ENCODE results near the gene PARN.

DNA sequence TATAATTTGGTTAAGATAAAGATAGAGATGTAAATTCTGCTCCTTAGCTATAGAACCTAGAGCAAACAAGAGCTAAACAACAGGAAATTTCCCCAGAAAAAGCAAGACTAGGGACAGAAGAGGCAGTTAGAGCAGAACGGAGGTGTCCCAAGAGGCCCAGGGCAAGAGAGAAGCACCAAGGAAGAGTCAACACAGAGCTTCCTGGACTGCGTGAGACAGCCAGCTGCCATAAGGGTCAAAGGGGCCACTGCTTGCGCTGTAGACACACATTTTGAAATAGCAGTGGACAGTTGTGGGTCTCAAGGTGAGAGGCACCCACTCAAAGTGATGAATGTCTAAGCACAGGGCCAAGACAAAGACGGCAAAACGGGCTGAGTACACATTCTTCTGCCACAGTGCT is 156.6 kb downstream of the PARN start:
- TF ChIP-seq, protein P1, sequence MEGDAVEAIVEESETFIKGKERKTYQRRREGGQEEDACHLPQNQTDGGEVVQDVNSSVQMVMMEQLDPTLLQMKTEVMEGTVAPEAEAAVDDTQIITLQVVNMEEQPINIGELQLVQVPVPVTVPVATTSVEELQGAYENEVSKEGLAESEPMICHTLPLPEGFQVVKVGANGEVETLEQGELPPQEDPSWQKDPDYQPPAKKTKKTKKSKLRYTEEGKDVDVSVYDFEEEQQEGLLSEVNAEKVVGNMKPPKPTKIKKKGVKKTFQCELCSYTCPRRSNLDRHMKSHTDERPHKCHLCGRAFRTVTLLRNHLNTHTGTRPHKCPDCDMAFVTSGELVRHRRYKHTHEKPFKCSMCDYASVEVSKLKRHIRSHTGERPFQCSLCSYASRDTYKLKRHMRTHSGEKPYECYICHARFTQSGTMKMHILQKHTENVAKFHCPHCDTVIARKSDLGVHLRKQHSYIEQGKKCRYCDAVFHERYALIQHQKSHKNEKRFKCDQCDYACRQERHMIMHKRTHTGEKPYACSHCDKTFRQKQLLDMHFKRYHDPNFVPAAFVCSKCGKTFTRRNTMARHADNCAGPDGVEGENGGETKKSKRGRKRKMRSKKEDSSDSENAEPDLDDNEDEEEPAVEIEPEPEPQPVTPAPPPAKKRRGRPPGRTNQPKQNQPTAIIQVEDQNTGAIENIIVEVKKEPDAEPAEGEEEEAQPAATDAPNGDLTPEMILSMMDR (IDR thresholded peaks at IDR 0.05): no peak
- no peak for TF ChIP-seq POLR2A (IDR thresholded peaks at IDR 0.05)
